Kidney (tissue), 14 donors: ENCODE measurements around the gene WDR7. TPM values are rescaled to one million over a fixed set of nuclear protein-coding genes. Genes with fewer than 3 reads are reported as not detected.

Source experiments
- DNase-seq, 5 donors: peaks; one replicate each; pipeline ENCODE4 v3.0.0-alpha.2; 2013 to 2020
- FAIRE-seq: peaks from 2 replicates; lab custom pipeline; 2012; peaks lifted over from hg19 to GRCh38; lab: Jason Lieb, UNC
- H3K27ac ChIP-seq, 2 donors: one replicate each; pipeline ENCODE4 v1.7.0; 2013; ENCODE audit warnings: low read depth in 2 of 2, low read length in 2 of 2, inconsistent platforms in 1 of 2
- H3K27me3 ChIP-seq: one replicate; pipeline ENCODE4 v1.7.1; 2013; ENCODE audit warnings: low read length, inconsistent platforms; ENCODE audit not compliant: control insufficient read depth, insufficient read depth
- H3K36me3 ChIP-seq, 3 donors: one replicate each; pipeline versions ENCODE4 v1.7.0 to v1.7.1; 2013; ENCODE audit warnings: low read length in 3 of 3, control low read depth in 1 of 3, inconsistent platforms in 1 of 3; ENCODE audit not compliant: insufficient read depth in 3 of 3, control insufficient read depth in 2 of 3
- H3K4me1 ChIP-seq, 3 donors: one replicate each; pipeline versions ENCODE4 v1.7.0 to v1.7.1; 2013; ENCODE audit warnings: low read length in 3 of 3, inconsistent platforms in 1 of 3, low read depth in 1 of 3; ENCODE audit not compliant: control insufficient read depth in 2 of 3, insufficient read depth in 2 of 3
- H3K4me3 ChIP-seq, 3 donors: one replicate each; pipeline versions ENCODE4 v1.7.0 to v1.8.1; 2013; ENCODE audit warnings: low read length in 3 of 3, control low read depth in 1 of 3, inconsistent platforms in 1 of 3
- H3K9ac ChIP-seq, 3 donors: one replicate each; pipeline versions ENCODE4 v1.7.0 to v1.7.1; 2013; ENCODE audit warnings: low read length in 3 of 3, control low read depth in 1 of 3, inconsistent platforms in 1 of 3
- H3K9me3 ChIP-seq, 3 donors: one replicate each; pipeline versions ENCODE4 v1.7.0 to v1.7.1; 2013; ENCODE audit warnings: low read length in 3 of 3, control low read depth in 1 of 3, inconsistent platforms in 1 of 3; ENCODE audit not compliant: control insufficient read depth in 2 of 3, insufficient read depth in 1 of 3
- CTCF ChIP-seq: IDR thresholded peaks from 3 replicates; pipeline ENCODE4 v1.5.1; 2012; ENCODE audit warnings: mild to moderate bottlenecking, moderate library complexity, borderline replicate concordance; ENCODE audit not compliant: insufficient read depth; ENCODE audit errors: extremely low read depth
- intact Hi-C: fragments of 100-400 bp; cut with DNase I; formaldehyde crosslinking; loops from one replicate; pipeline ENCODE4 v1.11.1; 2022
- polyA plus RNA-seq: library from polyadenylated mRNA; stranded (reverse); fragments of 350-450 nt; fragmentation: Illumina TruSeq; extraction: RNeasy Lipid Tissue Mini Kit (QIAGEN cat#74804); gene quantifications from one replicate; pipeline ENCODE4 v1.2.3, GENCODE V29; 2014; ENCODE audit warnings: low read depth, low replicate concordance; ENCODE audit not compliant: insufficient read depth
- total RNA-seq: library from RNA; stranded (reverse); fragmentation: NEBNext Ultra II Directional; extraction: Animal tissue kit (Norgen Biotek cat#: 25700); gene quantifications from one replicate; pipeline ENCODE4 v1.2.1, GENCODE V29; 2021
- donor health status: control.
- donor health status: control.
- donor health status: control.
- donor health status: control.
- donor health status: control.
- donor health status: DM: yes; HTN: yes; CAD: no.
- donor health status: Normal renal cell carcinoma (clear cell type).

The WDR7 gene
- total and polyA plus RNA-seq, 2 donors from 2014 or later, result 7.3 to 34.4 TPM

- no peaks in the 10 kb centered on the region for H3K9me3 ChIP-seq
- FAIRE-seq (no peak), DNase-seq (no peak)
- no peak overlapping the region for H3K9ac ChIP-seq
- no peak overlapping the region for H3K4me3 ChIP-seq
- no peaks in the 10 kb centered on the region for H3K27me3 ChIP-seq
- no peak overlapping the region for H3K27ac ChIP-seq
- no peaks in the 10 kb centered on the region for H3K4me1 ChIP-seq
- intact Hi-C loops, result no loop called here
- H3K36me3 ChIP-seq, result no peaks in the 10 kb centered on the region
- TF ChIP-seq CTCF, result no peak
Measured at GRCh38 chr18:56903686-56904085, 252.5 kb downstream of the WDR7 start.

GRCh38 chr18:56907771-56908170 is 256.6 kb downstream of the WDR7 start:
- Histone ChIP-seq H3K4me3 (no peak overlapping the region), H3K27me3 (no peaks in the 10 kb centered on the region), H3K36me3 (no peaks in the 10 kb centered on the region), H3K27ac (no peak overlapping the region), H3K9me3 (no peaks in the 10 kb centered on the region), H3K9ac (no peak overlapping the region), H3K4me1 (no peaks in the 10 kb centered on the region)
- TF ChIP-seq CTCF, result no peak
- no peak for DNase-seq
- no peak for FAIRE-seq
- intact Hi-C loops, result no loop called here

- H3K9ac ChIP-seq, result no peak overlapping the region
- H3K4me3 ChIP-seq, result no peak overlapping the region
- H3K4me1 ChIP-seq, result no peaks in the 10 kb centered on the region
- intact Hi-C loops, result no loop called here
- H3K27me3 ChIP-seq, result no peaks in the 10 kb centered on the region
- FAIRE-seq, result no peak
- no peak for TF ChIP-seq CTCF
- DNase-seq, result no peak
- H3K9me3 ChIP-seq, result no peaks in the 10 kb centered on the region
- no peak overlapping the region for H3K27ac ChIP-seq
- H3K36me3 ChIP-seq, result no peaks in the 10 kb centered on the region
Measured at GRCh38 chr18:56910237-56910636, 259.1 kb downstream of the WDR7 start.

GRCh38 chr18:56910967-56911366 is 259.8 kb downstream of the WDR7 start:
- no peak for TF ChIP-seq CTCF
- H3K36me3 ChIP-seq, result no peaks in the 10 kb centered on the region
- FAIRE-seq, result no peak
- H3K27me3 ChIP-seq, result no peaks in the 10 kb centered on the region
- no peak for DNase-seq
- no peak overlapping the region for H3K4me3 ChIP-seq
- intact Hi-C loops, result no loop called here
- H3K4me1 ChIP-seq, result no peaks in the 10 kb centered on the region
- H3K9me3 ChIP-seq, result no peaks in the 10 kb centered on the region
- H3K9ac ChIP-seq, result no peak overlapping the region
- no peak overlapping the region for H3K27ac ChIP-seq
